Measurements from ENCODE around the gene FOXP3. TPM values are rescaled to one million over a fixed set of nuclear protein-coding genes. Genes with fewer than 3 reads are reported as not detected.

Gene FOXP3
- total RNA-seq, 2 donors from 2014 or later: 16.1 to 19.1 TPM

GRCh38 chrX:49269767-49270248 lies 5.3 kb upstream of the FOXP3 start, which contains the start of gene PPP1R3F:
Gene PPP1R3F (plus strand): TSS chrX:49269793. CDS start chrX:49269870, 77 bp downstream.
- Mint-ChIP-seq H3K4me1 (peaks cover 34% of the 10 kb centered on the region), H3K36me3 (ENCODE audit: low read depth) (no peaks in the 10 kb centered on the region), H3K27ac (peak within 1 kb of the TSS; percentile 98), H3K27me3 (no peaks in the 10 kb centered on the region), H3K4me3 (peak within 1 kb of the TSS; percentile 94)
- DNase-seq (peak in 2 of 3 donors; percentile 45 to 76), ATAC-seq (peak; percentile 11)
- H3K9me3 ChIP-seq (ENCODE audit: control insufficient read depth, low read length, poor library complexity, severe bottlenecking): no peaks in the 10 kb centered on the region

GRCh38 chrX:49269010-49269766 lies 4.7 kb upstream of the FOXP3 start:
- peak; percentile 83 for ATAC-seq
- Mint-ChIP-seq H3K27me3 (no peaks in the 10 kb centered on the region), H3K27ac (peak overlapping the region; percentile 98), H3K4me1 (peaks cover 30% of the 10 kb centered on the region), H3K4me3 (peak overlapping the region; percentile 94), H3K36me3 (ENCODE audit: low read depth) (no peaks in the 10 kb centered on the region)
- DNase-seq: peak; percentile 80 to 89 (median 81)
- no peaks in the 10 kb centered on the region for H3K9me3 ChIP-seq (ENCODE audit: control insufficient read depth, low read length, poor library complexity, severe bottlenecking)

- H3K27ac Mint-ChIP-seq: peak overlapping the region; percentile 98
- no peaks in the 10 kb centered on the region for H3K9me3 ChIP-seq (ENCODE audit: control insufficient read depth, low read length, poor library complexity, severe bottlenecking)
- DNase-seq (no peak), ATAC-seq (no peak)
- H3K4me3 Mint-ChIP-seq: peak overlapping the region; percentile 94
- H3K4me1 Mint-ChIP-seq: peaks cover 33% of the 10 kb centered on the region
- no peaks in the 10 kb centered on the region for H3K27me3 Mint-ChIP-seq
- no peaks in the 10 kb centered on the region for H3K36me3 Mint-ChIP-seq (ENCODE audit: low read depth)
Measured at GRCh38 chrX:49268702-49269009, 4.1 kb upstream of the FOXP3 start.

GRCh38 chrX:49266523-49267445 lies 2.3 kb upstream of the FOXP3 start:
- ATAC-seq: no peak
- Mint-ChIP-seq H3K27me3 (no peaks in the 10 kb centered on the region), H3K4me3 (no peak overlapping the region), H3K4me1 (peaks cover 23% of the 10 kb centered on the region), H3K27ac (peak overlapping the region; percentile 98), H3K36me3 (ENCODE audit: low read depth) (no peaks in the 10 kb centered on the region)
- no peak for DNase-seq
- no peaks in the 10 kb centered on the region for H3K9me3 ChIP-seq (ENCODE audit: control insufficient read depth, low read length, poor library complexity, severe bottlenecking)

GRCh38 chrX:49263631-49264030 lies 879 bp downstream of the FOXP3 start:
- peak overlapping the region; percentile 91 for H3K4me3 Mint-ChIP-seq
- no peak for DNase-seq
- H3K36me3 Mint-ChIP-seq (ENCODE audit: low read depth): no peaks in the 10 kb centered on the region
- no peaks in the 10 kb centered on the region for H3K27me3 Mint-ChIP-seq
- no peak for ATAC-seq
- H3K4me1 Mint-ChIP-seq: peaks cover 23% of the 10 kb centered on the region
- H3K27ac Mint-ChIP-seq: no peak overlapping the region
- H3K9me3 ChIP-seq (ENCODE audit: control insufficient read depth, low read length, poor library complexity, severe bottlenecking): no peaks in the 10 kb centered on the region

GRCh38 chrX:49262603-49263002 lies 1.9 kb downstream of the FOXP3 start:
- H3K4me1 Mint-ChIP-seq: peaks cover 20% of the 10 kb centered on the region
- no peaks in the 10 kb centered on the region for H3K36me3 Mint-ChIP-seq (ENCODE audit: low read depth)
- H3K27me3 Mint-ChIP-seq: no peaks in the 10 kb centered on the region
- no peaks in the 10 kb centered on the region for H3K9me3 ChIP-seq (ENCODE audit: control insufficient read depth, low read length, poor library complexity, severe bottlenecking)
- H3K4me3 Mint-ChIP-seq: peak overlapping the region; percentile 70
- H3K27ac Mint-ChIP-seq: no peak overlapping the region
- ATAC-seq (no peak), DNase-seq (no peak)

- H3K27ac Mint-ChIP-seq: peak overlapping the region; percentile 51
- no peaks in the 10 kb centered on the region for H3K27me3 Mint-ChIP-seq
- ATAC-seq (no peak), DNase-seq (no peak)
- H3K4me1 Mint-ChIP-seq: peaks cover 23% of the 10 kb centered on the region
- H3K9me3 ChIP-seq (ENCODE audit: control insufficient read depth, low read length, poor library complexity, severe bottlenecking): no peaks in the 10 kb centered on the region
- peak overlapping the region; percentile 72 for H3K4me3 Mint-ChIP-seq
- no peaks in the 10 kb centered on the region for H3K36me3 Mint-ChIP-seq (ENCODE audit: low read depth)
Measured at GRCh38 chrX:49260221-49260985, 4.1 kb downstream of the FOXP3 start.

GRCh38 chrX:49258749-49259124 lies 5.8 kb downstream of the FOXP3 start:
- ATAC-seq (no peak), DNase-seq (no peak)
- peaks cover 15% of the 10 kb centered on the region for H3K4me1 Mint-ChIP-seq
- no peak overlapping the region for H3K4me3 Mint-ChIP-seq
- H3K27me3 Mint-ChIP-seq: no peaks in the 10 kb centered on the region
- H3K9me3 ChIP-seq (ENCODE audit: control insufficient read depth, low read length, poor library complexity, severe bottlenecking): no peaks in the 10 kb centered on the region
- H3K36me3 Mint-ChIP-seq (ENCODE audit: low read depth): no peaks in the 10 kb centered on the region
- H3K27ac Mint-ChIP-seq: peak overlapping the region; percentile 77

GRCh38 chrX:49257846-49258748 lies 6.4 kb downstream of the FOXP3 start:
- H3K27ac Mint-ChIP-seq: peak overlapping the region; percentile 77
- ATAC-seq: peak; percentile 64
- no peaks in the 10 kb centered on the region for H3K9me3 ChIP-seq (ENCODE audit: control insufficient read depth, low read length, poor library complexity, severe bottlenecking)
- peak overlapping the region; percentile 41 for H3K4me3 Mint-ChIP-seq
- H3K36me3 Mint-ChIP-seq (ENCODE audit: low read depth): no peaks in the 10 kb centered on the region
- peaks cover 15% of the 10 kb centered on the region for H3K4me1 Mint-ChIP-seq
- DNase-seq: no peak
- H3K27me3 Mint-ChIP-seq: no peaks in the 10 kb centered on the region

- H3K27ac Mint-ChIP-seq: peak overlapping the region; percentile 77
- no peaks in the 10 kb centered on the region for H3K36me3 Mint-ChIP-seq (ENCODE audit: low read depth)
- H3K4me3 Mint-ChIP-seq: peak overlapping the region; percentile 39
- DNase-seq (no peak), ATAC-seq (peak; percentile 51)
- H3K4me1 Mint-ChIP-seq: peaks cover 15% of the 10 kb centered on the region
- no peaks in the 10 kb centered on the region for H3K9me3 ChIP-seq (ENCODE audit: control insufficient read depth, low read length, poor library complexity, severe bottlenecking)
- no peaks in the 10 kb centered on the region for H3K27me3 Mint-ChIP-seq
Measured at GRCh38 chrX:49257074-49257790, 7.3 kb downstream of the FOXP3 start.

GRCh38 chrX:49256268-49256995 lies 8.1 kb downstream of the FOXP3 start:
- H3K27ac Mint-ChIP-seq: peak overlapping the region; percentile 77

More at GRCh38 chrX:49256268-49256995, 8.1 kb downstream of the FOXP3 start:
- DNase-seq: no peak
- no peak for ATAC-seq
- Mint-ChIP-seq H3K4me1 (peaks cover 12% of the 10 kb centered on the region), H3K27me3 (no peaks in the 10 kb centered on the region), H3K4me3 (no peak overlapping the region), H3K36me3 (ENCODE audit: low read depth) (no peaks in the 10 kb centered on the region)
- no peaks in the 10 kb centered on the region for H3K9me3 ChIP-seq (ENCODE audit: control insufficient read depth, low read length, poor library complexity, severe bottlenecking)
